Mesothelial cell of epicardium (in vitro differentiated cells): ENCODE results near the gene MBP. TPM values are rescaled to one million over a fixed set of nuclear protein-coding genes. Genes with fewer than 3 reads are reported as not detected.

ENCODE experiments used
- DNase-seq, 2 experiments: peaks; one replicate each; pipeline ENCODE4 v3.0.0; 2021; ENCODE audit warnings: low spot score in 2 of 2; ENCODE audit not compliant: unreplicated experiment in 2 of 2
- H3K27ac Mint-ChIP-seq: 2 replicates; pipeline ENCODE4 v1.8.0; 2021; ENCODE audit warnings: mixed read lengths
- H3K27me3 Mint-ChIP-seq: 2 replicates; pipeline ENCODE4 v1.8.0; 2021; ENCODE audit warnings: low read depth, mixed read lengths
- H3K36me3 Mint-ChIP-seq: 2 replicates; pipeline ENCODE4 v1.8.0; 2021; ENCODE audit warnings: mixed read lengths
- H3K4me1 Mint-ChIP-seq: 2 replicates; pipeline ENCODE4 v1.8.0; 2021; ENCODE audit warnings: mixed read lengths
- H3K4me3 Mint-ChIP-seq: 2 replicates; pipeline ENCODE4 v1.8.0; 2021; ENCODE audit warnings: mild to moderate bottlenecking, moderate library complexity, mixed read lengths
- H3K9me3 Mint-ChIP-seq: 2 replicates; pipeline ENCODE4 v1.8.0; 2021; ENCODE audit warnings: mixed read lengths
- CTCF ChIP-seq: fragments of 200-600 bp; sonication (generic); IDR thresholded peaks from one replicate; pipeline ENCODE4 v1.5.0; 2021; ENCODE audit warnings: antibody characterized with exemption; ENCODE audit not compliant: unreplicated experiment
- total RNA-seq: library from RNA; stranded (reverse); gene quantifications from 3 replicates; pipeline ENCODE4 v1.2.1, GENCODE V29; 2021

Gene MBP
- total RNA-seq, 1 donor from 2014 or later = 20.8 TPM

DNA sequence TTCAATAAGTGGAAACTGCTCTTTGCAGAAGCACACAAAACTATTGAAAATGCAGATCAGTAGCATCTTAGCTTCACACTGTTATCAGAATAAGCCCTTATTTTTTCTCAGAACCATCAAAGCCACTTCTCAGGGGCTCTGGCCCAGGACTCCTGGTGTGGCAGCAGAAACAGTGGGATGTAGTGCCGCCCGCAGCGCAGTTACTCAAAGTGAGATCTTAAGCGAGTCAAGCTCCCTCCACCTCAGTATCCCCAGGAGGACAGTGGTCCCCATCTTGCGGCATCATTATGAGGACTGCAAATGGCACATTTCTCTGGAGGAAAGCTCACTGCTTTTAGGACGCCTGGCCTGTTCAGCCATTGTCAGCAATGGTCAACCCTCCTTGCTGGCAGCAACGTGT is 60.0 kb downstream of the MBP start:
- Mint-ChIP-seq H3K36me3 (peaks cover 1% of the 10 kb centered on the region), H3K4me1 (peaks cover 41% of the 10 kb centered on the region), H3K27ac (peak overlapping the region; percentile 98), H3K4me3 (no peak overlapping the region), H3K27me3 (no peaks in the 10 kb centered on the region), H3K9me3 (no peaks in the 10 kb centered on the region)
- no peak for DNase-seq
- no peak for TF ChIP-seq CTCF

GRCh38 chr18:77071711-77072292 is 60.8 kb downstream of the MBP start:
- H3K4me1 Mint-ChIP-seq = peaks cover 49% of the 10 kb centered on the region
- no peak for DNase-seq
- no peaks in the 10 kb centered on the region for H3K36me3 Mint-ChIP-seq
- no peaks in the 10 kb centered on the region for H3K27me3 Mint-ChIP-seq
- peak overlapping the region; percentile 9 for H3K4me3 Mint-ChIP-seq
- H3K9me3 Mint-ChIP-seq = no peaks in the 10 kb centered on the region
- no peak for TF ChIP-seq CTCF
- H3K27ac Mint-ChIP-seq = peak overlapping the region; percentile 98

GRCh38 chr18:77071061-77071460 is 61.5 kb downstream of the MBP start:
- peak overlapping the region; percentile 98 for H3K27ac Mint-ChIP-seq
- no peak for TF ChIP-seq CTCF
- peaks cover 52% of the 10 kb centered on the region for H3K4me1 Mint-ChIP-seq

GRCh38 chr18:77070627-77071026 is 62.0 kb downstream of the MBP start:
- TF ChIP-seq CTCF = no peak
- Mint-ChIP-seq H3K27me3 (no peaks in the 10 kb centered on the region), H3K36me3 (peaks cover 2% of the 10 kb centered on the region), H3K4me3 (no peak overlapping the region), H3K27ac (peak overlapping the region; percentile 98), H3K9me3 (no peaks in the 10 kb centered on the region), H3K4me1 (peaks cover 52% of the 10 kb centered on the region)
- no peak for DNase-seq

More at GRCh38 chr18:77071061-77071460, 61.5 kb downstream of the MBP start:
- Mint-ChIP-seq H3K9me3 (no peaks in the 10 kb centered on the region), H3K27me3 (no peaks in the 10 kb centered on the region), H3K36me3 (peaks cover 1% of the 10 kb centered on the region), H3K4me3 (no peak overlapping the region)
- DNase-seq = no peak

DNA sequence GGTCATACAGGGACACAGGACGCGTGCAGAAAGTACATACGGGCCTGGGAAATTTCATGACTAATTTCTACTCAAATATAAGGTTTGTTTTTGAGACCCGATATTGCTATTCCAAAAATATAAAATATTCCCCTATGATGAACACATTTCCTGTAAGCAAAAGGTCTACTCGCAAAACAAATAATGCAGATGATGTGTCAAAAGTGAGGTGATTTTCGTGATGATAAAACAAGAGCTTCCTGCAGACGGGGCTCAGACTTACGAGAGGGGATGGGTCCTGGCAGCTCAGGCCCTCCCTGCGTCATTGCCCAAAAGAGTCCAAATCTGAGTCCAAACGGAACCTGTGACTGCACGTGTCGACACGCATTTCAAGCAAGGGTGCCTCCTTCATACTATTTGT is 62.7 kb downstream of the MBP start:
- H3K9me3 Mint-ChIP-seq = no peaks in the 10 kb centered on the region

More for the DNA sequence above, 62.7 kb downstream of the MBP start:
- Mint-ChIP-seq H3K27ac (no peak overlapping the region), H3K4me3 (no peak overlapping the region), H3K27me3 (no peaks in the 10 kb centered on the region), H3K36me3 (peaks cover 5% of the 10 kb centered on the region), H3K4me1 (peaks cover 53% of the 10 kb centered on the region)
- DNase-seq = no peak
- no peak for TF ChIP-seq CTCF
